Caco-2 (cell line): ENCODE data around the gene FOXA1. TPM values are rescaled to one million over a fixed set of nuclear protein-coding genes. Genes with fewer than 3 reads are reported as not detected.

Experiments
- BruUV-seq: library from RNA; stranded (reverse); fragments of 400-500 nt; replicated peaks from 2 replicates; lab custom pipeline; 2021; lab: Mats Ljungman, UMichigan
- CTCF ChIA-PET: fragments of 300-600 bp; sonication (Branson Sonifier 250); formaldehyde crosslinking; loops from one replicate; lab custom pipeline; 2022; ENCODE audit warnings: antibody characterized with exemption; lab: Charles Lee
- POLR2A ChIA-PET: fragments of 300-600 bp; sonication (Branson Sonifier 250); formaldehyde crosslinking; loops from one replicate; lab custom pipeline; 2022; ENCODE audit warnings: antibody characterized with exemption; lab: Charles Lee
- DNase-seq, 2 experiments: peaks; one replicate each; pipeline versions ENCODE4 v3.0.0 to v3.0.0-alpha.2; 2020 to 2022
- H3K27me3 ChIP-seq: replicated peaks from 2 replicates; pipeline ENCODE4 v1.6.0; 2011; ENCODE audit warnings: low read length; ENCODE audit not compliant: control insufficient read depth, insufficient read depth
- H3K36me3 ChIP-seq: 2 replicates; pipeline ENCODE4 v1.5.1; 2011; ENCODE audit warnings: low read length; ENCODE audit not compliant: control insufficient read depth, insufficient read depth
- H3K4me1 ChIP-seq: fragments of 250-450 bp; sonication (Bioruptor Pico); 2 replicates; pipeline ENCODE4 v1.5.1; 2020; ENCODE audit warnings: mild to moderate bottlenecking
- H3K4me3 ChIP-seq: 2 replicates; pipeline ENCODE4 v1.5.1; 2011; ENCODE audit warnings: low read depth, mild to moderate bottlenecking, control low read depth, low read length
- H3K9me3 ChIP-seq: fragments of 250-450 bp; sonication (Bioruptor Pico); 2 replicates; pipeline ENCODE4 v1.5.1; 2020; ENCODE audit warnings: mild to moderate bottlenecking, moderate library complexity
- H3K27ac Mint-ChIP-seq: one replicate; pipeline ENCODE4 v1.8.0; 2022; ENCODE audit warnings: mixed read lengths; ENCODE audit not compliant: unreplicated experiment
- H3K27me3 Mint-ChIP-seq: one replicate; pipeline ENCODE4 v1.8.0; 2022; ENCODE audit warnings: mixed read lengths; ENCODE audit not compliant: insufficient read depth, unreplicated experiment
- H3K36me3 Mint-ChIP-seq: one replicate; pipeline ENCODE4 v1.8.0; 2022; ENCODE audit warnings: mild to moderate bottlenecking, mixed read lengths; ENCODE audit not compliant: insufficient read depth, unreplicated experiment
- H3K4me1 Mint-ChIP-seq: one replicate; pipeline ENCODE4 v1.8.0; 2022; ENCODE audit warnings: low read depth, mixed read lengths; ENCODE audit not compliant: unreplicated experiment
- H3K4me3 Mint-ChIP-seq: one replicate; pipeline ENCODE4 v1.8.0; 2022; ENCODE audit warnings: mild to moderate bottlenecking, moderate library complexity, mixed read lengths; ENCODE audit not compliant: unreplicated experiment
- H3K9me3 Mint-ChIP-seq: one replicate; pipeline ENCODE4 v1.8.0; 2022; ENCODE audit warnings: mixed read lengths; ENCODE audit not compliant: unreplicated experiment
- CTCF ChIP-seq, 2 experiments: fragments of 200-600 bp in 1 of 2; IDR thresholded peaks; 1 replicate in 1 of 2; 2 replicates in 1 of 2; pipeline versions ENCODE4 v1.5.1 to v1.8.0; 2011 to 2022; ENCODE audit warnings: antibody characterized with exemption in 1 of 2, control low read depth in 1 of 2, inconsistent platforms in 1 of 2, low read depth in 1 of 2, low read length in 1 of 2, mild to moderate bottlenecking in 1 of 2, moderate library complexity in 1 of 2; ENCODE audit not compliant: insufficient read depth in 1 of 2, severe bottlenecking in 1 of 2, unreplicated experiment in 1 of 2
- intact Hi-C: fragments of 100-400 bp; cut with micrococcal nuclease; formaldehyde crosslinking; loops from one replicate; pipeline ENCODE4 v1.10.0; 2022; ENCODE audit not compliant: unreplicated experiment
- total RNA-seq: library from RNA; stranded (reverse); gene quantifications from 2 replicates; pipeline ENCODE4 v1.2.3, GENCODE V29; 2022

Gene FOXA1
- total RNA-seq, 1 experiment from 2014 or later: 271 TPM

GRCh38 chr14:37539992-37540391, 55.1 kb downstream of the FOXA1 start:
- peaks cover 6% of the 10 kb centered on the region for H3K4me1 Mint-ChIP-seq
- no peak for DNase-seq
- Histone ChIP-seq H3K27me3 (no peaks in the 10 kb centered on the region), H3K4me3 (no peak overlapping the region), H3K36me3 (peaks cover 1% of the 10 kb centered on the region; the same call in 1 of the 2 replicates), H3K9me3 (peaks cover 4% of the 10 kb centered on the region; the same call in 1 of the 2 replicates), H3K4me1 (peaks cover 31% of the 10 kb centered on the region)
- no peak overlapping the region for H3K27ac Mint-ChIP-seq
- no peak for TF ChIP-seq CTCF (IDR thresholded peaks at IDR 0.05; ENCODE audit: insufficient read depth in 1 of 2, low read depth in 1 of 2, low read length in 1 of 2, severe bottlenecking in 1 of 2, unreplicated experiment in 1 of 2)
- no peaks in the 10 kb centered on the region for H3K27me3 Mint-ChIP-seq
- BruUV-seq: no TSS peak
- POLR2A ChIA-PET: no interaction called here
- no peak overlapping the region for H3K4me3 Mint-ChIP-seq
- no peaks in the 10 kb centered on the region for H3K9me3 Mint-ChIP-seq
- no peaks in the 10 kb centered on the region for H3K36me3 Mint-ChIP-seq
- CTCF ChIA-PET: no interaction called here
- intact Hi-C loops: no loop called here

Other genes starting within 250 kb of the FOXA1 start
- 19.4 and 25.1 TPM in 2 replicates for gene TTC6, start 380 bp upstream of the FOXA1 start, total RNA-seq